HuH-7.5 (cell line): ENCODE results near the gene MS4A7.
"Not testable (repeated sequence)": the region's sequence is repeated elsewhere in the genome, so short reads cannot be mapped to it uniquely, and the experiment has no call there.

Source experiments
- DNase-seq: peaks from one replicate; pipeline ENCODE4 v3.0.0; 2011; ENCODE audit warnings: low spot score

Gene MS4A7, protein sequence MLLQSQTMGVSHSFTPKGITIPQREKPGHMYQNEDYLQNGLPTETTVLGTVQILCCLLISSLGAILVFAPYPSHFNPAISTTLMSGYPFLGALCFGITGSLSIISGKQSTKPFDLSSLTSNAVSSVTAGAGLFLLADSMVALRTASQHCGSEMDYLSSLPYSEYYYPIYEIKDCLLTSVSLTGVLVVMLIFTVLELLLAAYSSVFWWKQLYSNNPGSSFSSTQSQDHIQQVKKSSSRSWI

DNA sequence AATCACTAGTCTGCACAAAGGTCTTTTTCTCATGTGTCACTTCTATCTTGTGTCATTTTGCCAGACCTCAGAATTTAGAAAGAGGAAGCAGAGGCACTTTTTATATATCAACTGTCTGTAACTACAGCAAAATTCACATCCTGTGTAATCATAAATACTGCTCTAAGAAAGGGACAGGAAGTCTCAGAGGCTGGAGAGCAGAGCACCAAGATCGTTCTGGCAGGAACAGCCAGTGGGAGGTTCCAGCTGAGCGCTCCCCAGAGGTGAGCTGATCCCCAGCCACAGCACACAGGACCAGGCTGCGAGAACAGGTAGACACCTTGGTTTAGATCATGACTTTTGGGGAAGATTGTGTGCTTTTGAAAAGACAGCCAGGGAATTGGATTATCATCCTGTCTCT, at the start of gene MS4A7:
Gene MS4A7, plus strand, starts transcription at position 179 of the 400 bp plus-strand sequence. CDS start 4,610 bp downstream, outside the sequence.
- DNase-seq, result no peak

DNA sequence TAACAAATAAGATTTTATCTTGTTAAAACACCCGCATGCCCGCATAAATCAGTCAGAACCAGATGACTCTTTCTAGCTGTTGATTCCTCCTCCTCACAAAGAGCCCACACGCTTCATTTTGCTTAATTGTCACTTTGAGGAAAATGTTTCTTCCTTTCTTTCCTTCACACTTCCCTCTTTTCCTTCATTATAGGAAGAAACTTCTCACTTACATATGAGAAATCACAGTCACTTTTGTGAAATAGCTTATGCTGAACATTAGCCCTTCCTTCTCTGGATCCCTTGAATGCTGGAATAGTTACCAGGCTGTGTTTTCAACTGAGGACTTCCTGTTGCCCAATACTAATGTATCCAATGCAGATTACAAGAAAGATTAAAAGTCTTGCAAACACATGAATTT, 45.5 kb upstream of the MS4A7 start:
- no peak for DNase-seq

DNA sequence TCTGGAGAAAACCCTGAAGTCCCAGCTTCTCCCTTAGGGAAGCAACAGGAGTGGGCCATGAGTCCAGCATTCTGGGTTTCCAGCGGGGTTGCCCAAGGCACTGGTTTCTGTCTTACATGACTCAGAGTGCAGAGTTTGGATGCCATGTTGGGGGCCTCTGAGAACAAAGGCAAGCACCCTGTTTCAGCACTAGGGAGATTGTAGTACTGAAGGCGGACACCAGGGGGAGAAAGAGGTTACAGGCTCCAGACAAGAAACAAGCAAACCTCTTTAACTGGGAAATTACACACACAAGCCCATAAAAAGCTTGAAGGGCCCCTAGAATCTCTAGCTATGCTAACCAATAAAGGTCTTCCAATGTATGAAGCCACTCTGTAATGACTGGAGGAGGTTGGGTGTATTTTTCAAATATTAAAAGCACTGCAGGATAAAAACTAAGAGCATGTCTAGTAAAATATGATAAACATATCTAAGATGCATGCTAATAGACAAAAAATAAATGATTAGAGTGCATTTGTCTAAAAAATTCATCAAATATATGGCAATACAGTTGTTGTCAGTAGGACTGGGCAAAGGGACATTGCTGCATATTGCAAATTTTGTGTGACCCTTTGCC, 44.2 kb upstream of the MS4A7 start:
- DNase-seq, result peak; percentile 29

DNA sequence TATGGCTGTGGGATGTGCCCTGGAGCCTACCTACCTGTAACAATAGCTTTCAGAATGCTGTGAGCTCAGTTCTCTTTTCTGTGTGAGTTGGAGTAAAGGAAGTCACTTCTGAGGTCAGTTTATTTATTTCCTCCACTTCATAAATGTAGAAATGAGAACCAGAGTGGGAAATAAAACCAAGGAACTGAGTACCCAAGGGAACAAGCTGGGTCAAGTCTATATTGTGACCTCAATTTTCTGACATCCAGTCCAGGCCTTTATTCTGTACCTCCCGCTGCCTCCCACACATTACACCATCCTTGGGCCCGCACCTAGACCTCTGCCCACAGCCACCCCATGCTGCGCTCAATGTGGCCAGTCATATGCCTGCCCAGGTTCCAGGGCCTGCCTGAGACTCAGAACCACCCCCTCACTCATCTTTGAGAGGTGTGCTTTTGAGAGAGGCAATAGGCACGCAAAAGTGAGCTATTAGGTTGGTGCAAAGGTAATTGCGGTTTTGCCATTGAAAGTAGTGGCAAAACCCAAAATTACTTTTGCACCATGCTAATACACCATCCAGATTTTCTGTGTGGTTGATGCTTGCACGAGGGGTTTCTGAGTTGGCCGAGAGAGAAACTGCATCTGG, 41.5 kb upstream of the MS4A7 start:
- DNase-seq, result no peak

DNA sequence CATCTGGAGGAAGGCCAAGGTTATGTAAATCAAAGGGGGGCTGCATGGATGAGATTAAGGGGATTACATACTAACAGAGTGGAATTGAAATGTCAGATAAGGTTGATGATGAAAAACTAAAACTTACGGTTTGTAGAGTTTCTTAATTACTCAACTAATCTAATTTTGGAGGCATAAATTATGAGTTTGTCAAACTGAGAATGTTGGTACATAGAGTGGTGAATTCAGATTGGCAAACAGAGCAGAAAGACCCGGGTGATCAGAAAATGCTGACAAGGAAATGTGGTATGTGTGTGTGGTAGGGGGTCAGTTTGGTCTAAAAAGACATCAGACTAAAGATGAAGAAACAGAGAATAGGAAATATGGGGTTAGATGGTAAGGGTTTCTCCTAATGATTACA, 40.3 kb upstream of the MS4A7 start:
- DNase-seq, result no peak

DNA sequence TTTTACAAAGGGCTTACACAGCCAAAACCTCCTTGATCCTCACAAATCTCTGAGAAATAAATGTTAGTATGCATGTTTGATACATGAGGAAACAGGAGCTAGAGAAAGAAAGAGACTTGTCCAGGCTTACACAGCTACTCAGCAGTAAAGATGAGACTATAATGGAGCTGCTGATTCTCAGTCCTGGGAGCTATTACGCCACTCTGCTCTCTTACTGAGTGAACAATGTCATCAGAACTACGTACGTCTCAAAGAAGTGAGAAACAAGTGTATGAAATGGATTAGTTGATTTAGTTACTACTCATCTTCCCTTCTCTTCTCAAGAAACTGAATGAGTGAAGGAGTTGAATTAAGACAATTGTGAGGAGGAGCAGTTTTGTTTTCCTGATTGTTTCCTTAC, 39.0 kb upstream of the MS4A7 start:
- no peak for DNase-seq

DNA sequence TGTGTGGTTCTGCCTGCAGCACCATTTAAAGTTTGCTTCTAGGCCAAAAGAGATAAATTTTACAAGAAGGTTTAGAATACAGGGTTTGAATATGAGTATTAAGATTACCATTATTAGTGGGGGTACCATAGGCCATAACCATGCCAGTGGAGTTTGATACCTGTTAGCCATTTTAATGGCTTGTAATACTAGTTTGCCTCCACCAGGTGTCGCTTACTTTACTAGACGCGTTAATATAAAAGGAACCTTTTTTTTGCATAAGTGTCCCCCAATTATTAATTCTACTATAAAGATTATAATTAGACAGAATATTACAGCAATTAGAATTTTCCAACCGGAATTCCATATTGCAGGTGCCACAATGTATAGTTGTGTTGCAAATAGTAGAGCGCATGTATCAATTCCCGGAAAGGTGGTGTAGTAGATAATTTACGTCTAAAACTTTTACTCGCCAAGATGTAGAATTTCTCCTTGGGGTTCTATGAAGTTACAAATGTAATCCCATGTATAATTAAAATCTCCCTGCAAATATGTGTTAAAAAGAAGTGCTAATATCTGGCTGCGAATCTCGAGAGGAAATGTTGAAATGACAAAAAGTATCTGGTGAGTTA, 35.1 kb upstream of the MS4A7 start:
- no peak for DNase-seq

DNA sequence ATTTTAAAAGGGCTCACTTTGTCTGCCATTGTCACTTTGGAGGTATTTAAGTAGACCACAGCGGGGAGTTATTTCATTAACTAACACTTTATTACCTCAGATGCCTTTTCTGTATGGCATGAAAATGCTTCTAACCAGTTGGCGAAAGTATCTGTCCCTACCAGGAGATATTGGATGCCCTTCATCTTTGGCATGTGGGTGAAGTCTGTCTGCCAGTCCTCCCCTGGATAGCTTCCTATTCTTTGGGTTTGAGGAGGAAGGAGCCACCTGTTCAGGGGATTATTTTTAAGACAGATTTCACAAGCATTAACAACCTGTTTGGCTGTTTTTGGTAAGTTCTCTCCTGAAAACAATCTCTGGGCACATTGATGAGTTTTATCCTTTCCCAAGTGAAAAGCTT, 34.2 kb upstream of the MS4A7 start:
- DNase-seq, result no peak

DNA sequence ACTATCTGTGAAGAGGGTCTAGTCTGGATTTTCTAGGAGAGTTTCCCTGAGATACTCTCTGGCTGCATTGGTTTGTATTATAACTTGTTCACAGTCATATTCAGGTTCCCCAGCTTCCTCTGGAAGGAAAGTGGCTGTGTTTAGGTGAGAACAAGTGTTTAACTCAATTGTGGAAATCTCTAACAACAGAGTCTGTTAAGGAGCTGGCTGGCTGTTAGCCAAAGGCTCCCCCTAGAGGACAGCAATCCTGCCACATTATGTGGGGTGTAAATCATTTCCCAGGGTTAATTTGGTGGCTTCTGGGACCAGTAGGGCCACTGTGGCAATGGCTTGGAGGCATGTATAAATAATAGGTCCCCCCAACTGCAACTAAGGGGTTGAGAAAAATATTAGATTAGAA, 32.8 kb upstream of the MS4A7 start:
- no peak for DNase-seq

DNA sequence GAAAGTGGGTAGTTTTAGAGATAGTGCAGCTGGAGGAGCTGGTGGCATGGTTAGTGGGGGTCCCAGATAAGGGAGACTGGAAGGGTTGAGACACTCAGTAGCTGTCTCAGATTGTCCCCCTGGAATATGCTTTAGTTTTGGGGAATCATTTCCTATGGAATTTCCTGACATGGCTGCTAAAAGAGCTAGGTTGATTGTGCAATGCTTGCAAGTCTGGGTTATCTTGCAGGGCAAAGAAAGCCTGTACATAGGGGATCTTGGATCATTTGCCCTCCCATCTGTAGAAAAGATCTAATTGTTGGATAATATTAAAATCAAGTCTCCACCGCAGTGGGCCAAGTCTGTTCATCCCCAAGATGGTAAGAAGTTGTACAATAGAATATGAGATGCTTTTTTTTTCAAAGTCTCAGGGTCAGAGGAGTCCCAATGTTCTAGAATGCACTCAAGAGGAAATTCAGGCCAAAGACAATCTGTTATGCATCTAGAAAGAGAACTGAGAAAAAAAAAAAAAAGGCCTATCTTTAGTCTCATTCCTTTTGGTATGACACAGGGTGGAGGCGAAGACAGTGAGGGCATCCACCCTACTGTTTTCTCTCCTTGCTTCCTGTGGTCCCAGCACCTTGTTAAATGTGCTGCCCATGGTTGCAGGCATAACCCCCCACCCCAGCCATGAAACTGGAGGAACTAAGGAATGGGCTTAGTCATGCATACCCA, 31.1 kb upstream of the MS4A7 start:
- DNase-seq, result no peak

DNA sequence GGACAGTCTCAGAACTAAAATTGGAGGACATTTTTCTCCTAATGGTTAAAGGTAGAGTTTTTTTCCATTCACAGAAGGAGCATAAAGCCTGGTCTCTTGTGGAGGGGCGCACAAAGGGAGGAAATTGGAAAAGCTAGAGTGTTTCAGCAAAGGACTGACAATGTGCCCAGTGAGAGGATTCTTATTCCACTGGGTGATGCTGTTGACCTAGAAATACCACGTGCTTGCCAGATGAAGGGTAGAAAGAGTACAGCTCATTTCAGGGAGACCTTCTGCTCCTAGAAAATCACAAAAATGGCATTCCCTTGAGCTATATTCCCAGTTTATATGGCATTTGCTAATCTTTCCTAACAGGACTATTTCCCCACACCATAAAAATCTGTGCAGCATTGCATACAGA, 30.2 kb upstream of the MS4A7 start:
- DNase-seq, result no peak

DNA sequence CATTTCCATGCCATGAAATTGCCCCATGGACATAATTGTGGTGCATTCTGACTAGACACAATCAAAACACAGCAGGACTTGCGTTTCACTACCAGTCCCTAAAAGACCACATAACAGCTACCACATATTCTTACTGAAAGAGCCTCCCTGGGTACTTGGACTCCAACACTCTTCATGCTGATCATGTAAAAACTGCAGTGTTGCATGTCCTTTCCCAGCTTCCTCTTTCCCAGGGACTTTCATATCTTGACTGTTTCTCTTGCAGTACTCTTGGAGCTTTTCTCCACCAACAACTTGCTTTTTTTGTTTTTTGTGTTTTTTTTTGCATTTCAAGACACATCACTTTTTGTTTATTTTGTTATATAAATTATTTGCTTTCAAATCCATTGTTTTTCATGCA, 28.3 kb upstream of the MS4A7 start:
- no peak for DNase-seq

DNA sequence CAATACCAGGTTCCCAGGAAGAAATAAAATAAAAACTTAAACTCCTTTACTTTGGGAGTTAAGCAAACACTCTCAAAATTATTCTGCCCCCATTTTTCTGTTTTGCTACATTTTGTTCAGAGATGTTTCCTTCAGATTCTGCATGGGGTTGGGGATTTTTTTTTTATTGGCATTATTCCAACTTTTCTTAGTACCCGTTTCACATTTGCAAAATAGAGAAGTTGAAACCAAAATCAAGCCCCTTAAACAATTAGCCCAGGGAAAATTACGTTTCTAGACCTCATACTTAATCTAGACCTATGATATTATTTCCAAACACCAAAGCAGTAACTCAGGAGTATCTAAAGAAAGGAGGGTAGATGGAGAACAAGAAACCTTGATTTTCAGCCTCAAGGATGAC, 20.6 kb upstream of the MS4A7 start:
- DNase-seq, result no peak

DNA sequence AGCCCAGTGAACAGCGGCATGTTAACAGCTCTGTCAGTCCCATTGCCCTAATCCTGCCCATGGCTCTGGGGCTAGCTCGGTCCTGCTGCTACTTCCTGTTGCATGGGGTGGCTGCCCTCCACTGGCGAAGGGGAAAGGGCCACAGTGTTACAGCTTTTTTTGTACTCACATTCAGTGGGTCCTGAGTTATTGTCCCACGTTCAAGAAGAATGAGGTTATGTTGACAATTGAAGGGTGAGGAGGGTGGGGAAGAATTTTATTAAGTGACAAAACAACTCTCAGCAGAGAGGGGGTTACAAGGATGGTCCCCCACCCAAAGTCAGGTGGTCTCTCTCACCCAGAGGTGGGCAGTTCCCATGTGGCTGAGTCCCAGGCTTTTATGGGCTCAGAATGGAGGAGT, 17.7 kb upstream of the MS4A7 start:
- no peak for DNase-seq

DNA sequence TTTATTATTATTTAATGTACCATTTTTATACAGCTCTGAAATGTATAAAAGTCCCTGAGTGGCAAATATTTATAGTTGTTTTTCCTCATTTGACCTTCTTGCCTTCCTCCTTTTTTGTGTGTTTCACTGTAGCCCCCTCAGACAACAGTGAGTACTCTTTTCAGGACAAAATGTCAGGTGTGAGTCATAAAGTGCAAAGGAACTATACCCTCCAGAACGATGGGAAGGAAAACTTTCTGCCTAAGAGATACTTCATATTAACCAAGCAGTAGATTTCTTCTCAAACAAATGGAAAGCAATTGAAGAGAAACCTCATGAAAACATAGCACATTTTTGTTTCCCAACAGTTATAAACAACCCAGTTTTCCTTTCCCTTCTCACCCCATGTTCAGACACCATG, 16.1 kb upstream of the MS4A7 start:
- DNase-seq, result no peak

DNA sequence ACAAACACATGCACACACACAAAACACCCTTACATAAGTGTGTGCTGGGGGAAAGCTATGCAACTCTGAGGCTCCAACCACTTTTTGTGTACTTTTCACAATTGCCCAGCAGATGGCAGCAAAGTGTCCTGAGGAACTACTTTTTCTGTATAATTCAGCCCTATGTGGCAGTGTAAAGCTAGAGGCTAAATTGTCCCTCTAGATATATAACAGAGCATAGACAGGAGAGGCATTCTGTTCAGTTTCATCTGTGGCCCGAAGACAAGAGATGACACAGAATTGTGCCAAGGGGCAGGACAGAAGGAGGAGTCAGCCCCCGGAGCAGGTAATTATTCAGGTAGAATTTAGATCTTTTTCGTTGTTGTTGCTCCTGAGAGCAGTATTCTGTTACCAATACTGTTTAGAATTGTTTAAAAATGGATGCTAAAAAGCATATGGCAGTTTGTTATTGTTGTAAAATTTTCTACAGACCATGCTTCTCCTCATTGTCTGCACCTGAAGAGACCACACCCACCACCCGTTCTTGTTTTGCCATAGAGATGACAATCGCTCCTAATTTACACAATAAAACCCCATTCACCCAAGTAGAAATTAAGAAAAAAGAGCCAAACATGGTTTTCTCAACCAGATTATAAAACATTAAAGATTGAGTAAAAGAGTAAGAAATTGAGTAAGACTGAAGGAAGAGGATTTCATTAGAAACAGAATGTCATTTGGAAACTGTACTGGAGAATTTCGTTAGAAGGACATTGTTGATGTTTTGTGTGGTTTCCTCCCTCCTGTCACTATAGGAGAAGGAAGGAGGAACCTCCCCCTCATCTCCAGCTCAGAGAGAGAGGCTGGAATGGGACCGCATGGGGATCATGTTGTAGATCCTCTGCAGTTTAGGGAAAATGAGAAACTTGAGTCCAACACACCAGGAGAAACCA, 14.5 kb upstream of the MS4A7 start:
- DNase-seq, result peak; percentile 41

DNA sequence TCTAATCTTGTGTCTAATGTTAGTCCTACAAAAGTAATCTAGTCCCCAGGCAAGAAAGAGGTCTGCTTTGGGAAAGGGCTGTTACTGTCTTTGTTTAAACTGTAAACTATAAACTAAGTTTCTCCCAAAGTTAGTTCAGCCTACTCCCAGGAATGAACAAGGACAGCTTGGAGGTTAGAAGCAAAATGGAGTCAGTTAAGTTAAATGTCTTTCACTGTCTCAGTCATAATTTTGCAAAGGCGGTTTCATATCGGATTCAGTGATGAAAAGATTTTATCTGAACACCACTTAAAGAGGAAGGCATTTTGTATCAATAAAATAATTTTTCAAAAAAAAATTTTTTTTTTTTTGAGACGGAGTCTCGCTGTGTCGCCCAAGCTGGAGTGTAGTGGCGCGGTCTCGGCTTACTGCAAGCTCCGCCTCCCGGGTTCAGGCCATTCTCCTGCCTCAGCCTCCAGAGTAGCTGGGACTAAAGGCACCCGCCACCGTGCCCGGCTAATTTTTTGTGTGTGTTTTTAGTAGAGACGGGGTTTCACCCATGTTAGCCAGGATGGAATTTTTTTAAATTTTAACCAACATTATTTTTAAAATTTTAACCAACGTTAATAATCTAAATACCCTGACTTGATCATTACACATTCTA, 11.9 kb upstream of the MS4A7 start:
- DNase-seq, result not testable (repeated sequence)

DNA sequence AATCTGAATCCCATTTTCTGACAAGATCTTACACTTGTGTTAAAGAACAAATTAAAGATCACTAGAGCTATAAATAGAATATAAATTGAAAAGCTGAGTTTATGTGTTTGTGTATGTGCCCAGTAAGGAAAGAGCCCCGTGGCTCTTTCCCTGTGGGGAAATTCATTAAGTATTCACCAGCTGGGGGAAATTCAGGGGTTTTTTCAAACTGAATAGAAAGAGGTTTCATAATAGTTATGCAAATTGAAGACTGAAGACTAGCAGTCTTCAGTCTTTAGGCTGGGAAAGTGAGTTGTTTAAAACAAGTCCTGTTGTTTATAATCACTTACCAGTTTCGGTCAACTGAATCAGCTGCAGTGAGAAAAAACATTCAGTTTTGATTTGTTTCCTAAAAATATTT, 11.3 kb upstream of the MS4A7 start:
- no peak for DNase-seq

DNA sequence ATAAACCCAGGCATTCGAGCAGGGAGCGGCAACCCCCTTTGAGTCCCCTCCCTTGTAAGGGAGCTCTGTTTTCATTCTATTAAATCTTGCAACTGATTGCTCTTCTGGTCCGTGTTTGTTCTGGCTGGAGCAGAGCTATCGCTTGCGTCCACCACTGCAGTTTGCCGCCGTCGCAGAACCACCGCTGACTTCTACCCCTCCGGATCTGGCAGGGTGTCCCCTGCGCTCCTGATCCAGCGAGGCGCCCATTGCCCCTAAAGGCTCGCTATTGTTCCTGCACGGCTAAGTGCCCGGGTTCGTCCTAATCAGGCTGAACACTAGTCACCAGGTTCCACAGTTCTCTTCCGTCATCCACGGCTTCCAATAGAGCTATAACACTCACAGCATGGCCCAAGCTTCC, 10.4 kb upstream of the MS4A7 start:
- DNase-seq, result no peak

DNA sequence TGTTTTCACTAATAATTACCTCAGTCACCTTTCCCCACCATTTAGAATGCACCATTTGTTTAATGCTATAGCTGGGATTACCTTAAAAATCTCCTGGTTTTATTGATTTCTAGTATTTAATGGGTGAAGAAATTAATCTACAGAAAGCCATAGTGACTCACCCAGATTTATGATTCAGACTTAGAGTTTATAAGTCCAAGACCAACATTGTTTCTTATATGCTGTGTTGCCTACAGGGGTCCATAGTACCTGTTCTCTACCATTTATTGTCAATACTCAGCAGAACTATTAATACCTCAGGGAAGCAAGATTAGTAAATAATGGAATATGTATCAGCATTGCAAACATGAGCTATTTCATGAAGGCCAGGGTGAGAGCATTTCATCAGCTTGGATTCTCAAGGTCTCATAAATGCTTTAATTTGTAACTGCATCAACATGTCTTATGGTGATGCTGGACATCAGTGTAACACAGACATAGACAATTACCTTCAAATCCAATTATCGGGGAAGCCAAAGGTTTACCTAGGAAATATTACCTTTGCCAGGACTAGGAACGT, 8.0 kb upstream of the MS4A7 start:
- DNase-seq, result no peak

DNA sequence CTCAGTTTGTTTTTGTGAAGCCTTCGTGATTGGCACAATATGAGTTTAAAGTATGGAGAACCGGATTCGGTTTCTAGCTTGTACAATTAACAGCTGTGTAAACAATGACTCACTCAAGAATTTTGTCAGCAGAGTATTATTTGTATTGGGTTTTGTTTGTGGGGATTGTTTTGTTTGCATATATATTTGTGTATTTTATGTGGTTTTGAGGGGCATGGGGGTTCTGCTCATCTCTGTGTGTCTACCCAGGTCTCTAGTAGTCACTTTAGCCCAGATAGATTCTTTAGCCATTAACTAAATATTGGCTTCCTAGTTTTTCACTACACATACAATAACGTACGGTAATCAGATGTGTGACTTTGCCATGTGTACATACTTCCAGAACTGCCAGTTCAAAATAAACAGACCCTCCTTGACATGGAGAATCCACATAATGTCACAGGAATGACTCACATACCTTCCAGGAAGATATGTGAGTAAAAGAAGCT, 7.5 kb upstream of the MS4A7 start:
- no peak for DNase-seq
